Trophoblast cell (in vitro differentiated cells and primary cell): ENCODE results near the gene KCNQ4.
A peak's percentile ranks its signal among the peaks of the same experiment; 100 is the strongest.

Experiments used
- DNase-seq, 2 donors: peaks; one replicate each; pipeline ENCODE4 v3.0.0-alpha.2; 2016
- H2AFZ ChIP-seq: 2 replicates; pipeline ENCODE4 v1.6.1; 2013; ENCODE audit warnings: low read length, moderate library complexity, mild to moderate bottlenecking; ENCODE audit not compliant: insufficient read depth, poor library complexity
- H2AK5ac ChIP-seq: 2 replicates; pipeline ENCODE4 v1.6.1; 2013; ENCODE audit warnings: mild to moderate bottlenecking, low read length
- H2BK120ac ChIP-seq: 2 replicates; pipeline ENCODE4 v1.6.1; 2013; ENCODE audit warnings: low read length, mild to moderate bottlenecking, moderate library complexity; ENCODE audit not compliant: insufficient read depth, poor library complexity
- H2BK12ac ChIP-seq: 2 replicates; pipeline ENCODE4 v1.6.1; 2013; ENCODE audit warnings: mild to moderate bottlenecking, low read length, moderate library complexity
- H2BK5ac ChIP-seq: 2 replicates; pipeline ENCODE4 v1.6.1; 2013; ENCODE audit warnings: low read length, low read depth, moderate library complexity, mild to moderate bottlenecking; ENCODE audit not compliant: poor library complexity
- H3K14ac ChIP-seq: 2 replicates; pipeline ENCODE4 v1.6.1; 2013; ENCODE audit warnings: mild to moderate bottlenecking, low read length
- H3K18ac ChIP-seq: 2 replicates; pipeline ENCODE4 v1.6.1; 2013; ENCODE audit warnings: mild to moderate bottlenecking, low read length
- H3K23ac ChIP-seq: 2 replicates; pipeline ENCODE4 v1.6.1; 2013; ENCODE audit warnings: low read length
- H3K27ac ChIP-seq: 2 replicates; pipeline ENCODE4 v1.5.1; 2013; ENCODE audit warnings: low read depth, mild to moderate bottlenecking, inconsistent platforms, low read length, moderate library complexity
- H3K27me3 ChIP-seq: 2 replicates; pipeline ENCODE4 v1.6.1; 2013; ENCODE audit warnings: inconsistent platforms, mild to moderate bottlenecking, low read length, moderate library complexity; ENCODE audit not compliant: insufficient read depth
- H3K36me3 ChIP-seq, 2 experiments: 1 replicate in 1 of 2; 2 replicates in 1 of 2; pipeline ENCODE4 v1.6.1; 2013; ENCODE audit warnings: low read length in 2 of 2, mild to moderate bottlenecking in 2 of 2, moderate library complexity in 1 of 2; ENCODE audit not compliant: insufficient read depth in 2 of 2, control insufficient read depth in 1 of 2
- H3K4ac ChIP-seq: 2 replicates; pipeline ENCODE4 v1.6.1; 2013; ENCODE audit warnings: low read depth, mild to moderate bottlenecking, low read length, moderate library complexity
- H3K4me1 ChIP-seq, 2 experiments: 1 replicate in 1 of 2; 2 replicates in 1 of 2; pipeline ENCODE4 v1.6.1; 2013; ENCODE audit warnings: low read length in 2 of 2, mild to moderate bottlenecking in 2 of 2, moderate library complexity in 1 of 2; ENCODE audit not compliant: insufficient read depth in 2 of 2, control insufficient read depth in 1 of 2
- H3K4me2 ChIP-seq: 2 replicates; pipeline ENCODE4 v1.6.1; 2013; ENCODE audit warnings: inconsistent platforms, mild to moderate bottlenecking, low read length, moderate library complexity
- H3K4me3 ChIP-seq: 2 replicates; pipeline ENCODE4 v1.5.1; 2013; ENCODE audit warnings: mild to moderate bottlenecking, low read depth, low read length, inconsistent platforms
- H3K79me1 ChIP-seq: one replicate; pipeline ENCODE4 v1.6.1; 2013; ENCODE audit warnings: low read length
- H3K79me2 ChIP-seq: 2 replicates; pipeline ENCODE4 v1.6.1; 2013; ENCODE audit warnings: low read length, mild to moderate bottlenecking; ENCODE audit not compliant: control insufficient read depth, insufficient read depth, poor library complexity
- H3K9ac ChIP-seq: 2 replicates; pipeline ENCODE4 v1.6.1; 2013; ENCODE audit warnings: mild to moderate bottlenecking, low read length
- H3K9me3 ChIP-seq: 2 replicates; pipeline ENCODE4 v1.6.1; 2013; ENCODE audit warnings: low read depth, mild to moderate bottlenecking, control low read depth, inconsistent platforms, low read length; ENCODE audit not compliant: insufficient read depth
- H4K12ac ChIP-seq: 2 replicates; pipeline ENCODE4 v1.6.1; 2013; ENCODE audit warnings: low read depth, mild to moderate bottlenecking, low read length, moderate library complexity
- H4K8ac ChIP-seq: 2 replicates; pipeline ENCODE4 v1.6.1; 2013; ENCODE audit warnings: low read depth, mild to moderate bottlenecking, low read length, moderate library complexity
- H4K91ac ChIP-seq: one replicate; pipeline ENCODE4 v1.6.1; 2013; ENCODE audit warnings: low read depth, mild to moderate bottlenecking, low read length, moderate library complexity
- WGBS: extraction: QIAGEN DNeasy Blood & Tissue Kit; methylation state at CpG from one replicate; pipeline ENCODE4 v1.1.7; 2013; ENCODE audit warnings: missing lambda C conversion rate; ENCODE audit not compliant: insufficient read length, insufficient coverage; ENCODE audit errors: extremely low coverage; 5-methylcytosine and 5-hydroxymethylcytosine counted together

KCNQ4 gene

DNA sequence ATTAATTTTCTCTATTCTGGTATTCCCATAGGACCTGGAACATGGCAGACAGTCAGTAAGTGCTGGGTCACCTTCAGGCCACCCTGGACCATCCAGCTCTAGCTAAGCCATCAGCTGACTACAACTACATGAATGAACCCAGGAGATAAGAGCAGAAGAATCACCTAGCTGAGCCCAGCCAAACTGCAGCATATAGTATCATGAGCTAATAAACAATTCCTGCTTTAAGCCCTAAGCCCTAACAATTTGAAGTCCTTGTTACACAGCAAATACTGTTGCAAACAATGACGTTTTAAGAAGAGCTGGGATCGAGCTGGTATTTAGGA, 92.8 kb downstream of the KCNQ4 start:
- Histone ChIP-seq H3K4me2 (no peak overlapping the region), H3K4ac (no peak overlapping the region), H2BK12ac (no peak overlapping the region), H4K8ac (no peak overlapping the region), H3K23ac (no peak overlapping the region), H3K79me1 (no peaks in the 10 kb centered on the region), H3K9me3 (no peaks in the 10 kb centered on the region), H3K27ac (no peak overlapping the region), H3K4me3 (no peak overlapping the region), H2AK5ac (no peak overlapping the region), H3K36me3 (no peaks in the 10 kb centered on the region), H3K18ac (no peak overlapping the region), H2AFZ (no peak overlapping the region), H2BK120ac (no peak overlapping the region), H4K12ac (no peak overlapping the region), H3K9ac (no peak overlapping the region), H3K4me1 (peaks cover 0 to 4% of the 10 kb centered on the region in 2 experiments), H3K79me2 (no peaks in the 10 kb centered on the region), H4K91ac (no peak overlapping the region), H3K14ac (no peak overlapping the region), H3K27me3 (no peaks in the 10 kb centered on the region), H2BK5ac (no peak overlapping the region)
- WGBS = no CpG with 5 or more reads among the region's 2 CpGs
- no peak for DNase-seq

DNA sequence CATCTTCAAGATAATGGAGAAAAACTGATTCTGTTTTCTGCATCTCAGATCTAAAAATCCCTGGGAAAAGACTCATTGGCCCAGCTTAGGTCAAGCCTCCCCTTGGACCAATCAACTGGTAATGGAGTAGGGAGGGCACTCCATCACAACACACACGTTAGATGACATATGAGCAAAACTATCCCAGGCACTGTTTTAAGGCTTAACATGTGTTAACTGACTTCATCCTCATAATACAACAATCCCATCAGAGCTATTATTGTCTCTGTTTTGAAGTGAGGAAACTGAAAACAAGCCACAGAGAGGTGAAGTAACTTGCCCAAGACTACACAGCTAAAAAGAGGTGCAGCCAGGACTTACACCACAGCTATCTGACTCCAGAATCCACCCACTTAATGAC, 93.3 kb downstream of the KCNQ4 start:
- H2AFZ ChIP-seq = no peak overlapping the region
- no peak overlapping the region for H2BK120ac ChIP-seq
- H2BK12ac ChIP-seq = no peak overlapping the region
- H4K12ac ChIP-seq = no peak overlapping the region
- no peaks in the 10 kb centered on the region for H3K79me2 ChIP-seq
- no peak overlapping the region for H3K18ac ChIP-seq
- H4K8ac ChIP-seq = no peak overlapping the region
- no peak overlapping the region for H3K4me2 ChIP-seq
- no peak overlapping the region for H3K23ac ChIP-seq
- H2BK5ac ChIP-seq = no peak overlapping the region
- WGBS = no CpG with 5 or more reads among the region's 1 CpG
- DNase-seq = no peak
- no peak overlapping the region for H3K9ac ChIP-seq
- no peak overlapping the region for H2AK5ac ChIP-seq
- no peak overlapping the region for H3K14ac ChIP-seq
- no peak overlapping the region for H3K4me3 ChIP-seq
- no peak overlapping the region for H3K4ac ChIP-seq
- no peaks in the 10 kb centered on the region for H3K9me3 ChIP-seq
- H3K36me3 ChIP-seq = no peaks in the 10 kb centered on the region
- H4K91ac ChIP-seq = no peak overlapping the region
- no peaks in the 10 kb centered on the region for H3K27me3 ChIP-seq
- H3K4me1 ChIP-seq = peaks cover 0 to 4% of the 10 kb centered on the region in 2 experiments
- no peak overlapping the region for H3K27ac ChIP-seq
- H3K79me1 ChIP-seq = no peaks in the 10 kb centered on the region

DNA sequence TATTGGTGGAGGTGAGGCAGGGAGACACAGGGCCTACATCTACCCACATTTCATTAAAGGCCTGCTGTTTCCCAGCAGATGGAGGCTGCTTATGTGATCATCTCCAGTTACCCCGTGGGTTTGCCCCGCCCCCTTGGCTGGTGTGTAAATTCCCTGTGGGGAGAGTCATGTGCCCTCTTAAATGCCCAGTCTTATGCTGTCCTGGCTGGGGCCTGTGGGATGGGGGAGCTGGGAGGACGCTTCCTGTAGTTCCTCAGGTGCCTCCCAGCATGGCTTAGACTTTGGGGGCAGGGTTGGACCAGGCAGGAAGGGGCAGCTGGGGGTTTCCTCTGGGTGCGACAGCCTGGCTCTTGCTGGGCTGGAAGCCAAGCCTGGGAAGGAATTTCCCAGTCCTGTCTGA, 94.1 kb downstream of the KCNQ4 start:
- Histone ChIP-seq H3K79me2 (no peaks in the 10 kb centered on the region), H3K4me2 (no peak overlapping the region), H3K23ac (no peak overlapping the region), H4K8ac (no peak overlapping the region), H3K4ac (no peak overlapping the region), H3K4me3 (no peak overlapping the region), H2AFZ (peak overlapping the region; percentile 7), H3K79me1 (no peaks in the 10 kb centered on the region), H3K14ac (no peak overlapping the region), H4K12ac (no peak overlapping the region), H3K27ac (no peak overlapping the region), H3K9me3 (no peaks in the 10 kb centered on the region), H3K27me3 (no peaks in the 10 kb centered on the region), H2BK5ac (no peak overlapping the region), H3K18ac (no peak overlapping the region), H3K36me3 (no peaks in the 10 kb centered on the region), H3K4me1 (peaks cover 0 to 4% of the 10 kb centered on the region in 2 experiments), H2BK12ac (no peak overlapping the region), H3K9ac (no peak overlapping the region), H4K91ac (no peak overlapping the region), H2BK120ac (no peak overlapping the region), H2AK5ac (no peak overlapping the region)
- WGBS = no CpG with 5 or more reads among the region's 4 CpGs
- no peak for DNase-seq

GRCh38 chr1:40878906-40879305, 95.3 kb downstream of the KCNQ4 start:
- Histone ChIP-seq H4K12ac (no peak overlapping the region), H3K79me2 (no peaks in the 10 kb centered on the region), H2AFZ (no peak overlapping the region), H3K4me2 (no peak overlapping the region), H3K27me3 (no peaks in the 10 kb centered on the region), H4K8ac (no peak overlapping the region), H3K18ac (no peak overlapping the region), H3K36me3 (no peaks in the 10 kb centered on the region), H3K4me1 (peaks cover under 1 to 4% of the 10 kb centered on the region in 2 experiments), H4K91ac (no peak overlapping the region), H2BK12ac (no peak overlapping the region), H3K4me3 (no peak overlapping the region), H3K27ac (no peak overlapping the region), H3K23ac (no peak overlapping the region), H3K9ac (no peak overlapping the region), H3K79me1 (no peaks in the 10 kb centered on the region), H3K4ac (no peak overlapping the region), H2BK120ac (no peak overlapping the region), H3K14ac (no peak overlapping the region), H2BK5ac (no peak overlapping the region), H3K9me3 (no peaks in the 10 kb centered on the region), H2AK5ac (no peak overlapping the region)
- no peak for DNase-seq
- no CpG with 5 or more reads among the region's 2 CpGs for WGBS
